Stimulated activated CD8-positive, alpha-beta memory T cell treated with anti-CD3 and anti-CD28 coated beads, Interleukin-4, amount 100 ng/mL, for 48 hours (primary cell): Measurements from ENCODE around the gene ORC5.

Source experiments
- DNase-seq: peaks from one replicate; pipeline ENCODE4 v3.0.0-alpha.2; 2020

ORC5 gene

DNA sequence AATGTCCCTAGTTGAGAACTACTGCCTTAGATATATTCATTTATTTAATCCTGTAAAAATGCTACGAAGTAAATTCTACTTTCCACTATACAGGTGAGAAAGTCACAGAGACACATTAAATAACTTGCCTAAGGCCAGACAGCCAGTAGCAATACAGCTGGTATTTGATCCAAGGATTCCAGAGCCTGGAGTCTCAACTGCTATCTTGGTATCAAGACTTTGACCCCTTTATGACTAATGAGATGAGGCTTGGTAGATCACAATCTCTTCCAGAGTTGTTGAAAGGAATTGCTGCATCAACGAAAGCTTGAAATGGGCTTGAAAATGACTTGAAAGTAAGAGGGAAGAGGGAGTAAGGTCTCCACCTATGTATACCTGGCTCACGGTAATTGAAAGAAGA lies 83.3 kb downstream of the ORC5 start:
- no peak for DNase-seq

DNA sequence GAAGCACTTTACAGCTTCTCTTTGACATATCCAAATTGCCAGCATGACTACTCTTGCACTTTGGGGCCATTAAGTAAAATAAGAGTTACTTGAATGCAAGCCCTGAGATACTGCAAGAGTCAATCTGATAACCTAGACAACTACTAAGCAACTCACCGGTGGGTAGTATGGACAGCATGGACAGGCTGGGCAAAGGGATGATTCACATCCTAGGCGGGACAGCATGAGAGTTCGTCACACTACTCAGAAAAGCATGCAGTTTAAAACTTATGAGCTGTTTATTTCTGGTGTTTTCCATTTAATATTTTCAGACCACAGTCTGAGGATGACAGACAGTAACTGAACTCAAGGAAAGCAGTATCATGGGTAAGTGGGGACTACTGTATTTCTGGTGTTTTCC lies 84.0 kb downstream of the ORC5 start:
- no peak for DNase-seq

DNA sequence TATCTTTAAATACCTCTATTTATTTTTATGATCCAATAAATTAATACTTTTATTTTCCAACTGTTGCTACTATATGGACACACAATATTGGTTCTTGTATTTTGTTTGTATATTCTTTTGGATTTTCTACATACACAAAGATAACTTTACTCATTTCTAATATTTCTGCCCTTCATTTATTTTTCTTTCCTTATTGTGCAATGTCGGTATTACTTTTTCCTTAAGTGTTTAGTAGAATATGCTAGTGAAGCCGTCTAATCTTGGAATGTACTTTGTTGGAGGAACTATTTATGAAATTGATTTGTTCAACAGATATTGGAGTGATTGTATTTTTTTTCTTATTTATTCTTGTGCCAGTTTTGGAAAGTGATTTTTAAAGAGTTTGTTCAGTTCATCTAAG lies 94.0 kb downstream of the ORC5 start:
- DNase-seq: no peak

DNA sequence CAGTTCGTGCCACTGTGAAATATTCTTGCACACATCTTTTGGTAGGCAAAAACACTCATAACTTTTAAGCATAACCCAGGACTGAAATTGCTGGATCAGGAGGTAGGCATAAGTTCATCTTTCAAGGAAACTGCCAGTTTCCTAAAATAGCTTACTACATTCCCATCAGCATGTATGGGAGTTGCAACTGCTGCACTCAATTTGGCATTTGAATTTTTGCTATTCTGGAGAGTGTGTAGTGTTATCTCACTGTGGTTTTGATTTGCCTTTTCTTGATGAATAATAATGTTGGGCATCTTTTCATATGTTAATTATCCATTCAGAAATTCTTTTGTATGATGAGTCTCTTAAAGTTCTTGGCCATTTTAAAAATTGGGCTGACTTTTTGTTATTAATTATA lies 95.2 kb downstream of the ORC5 start:
- DNase-seq: no peak

DNA sequence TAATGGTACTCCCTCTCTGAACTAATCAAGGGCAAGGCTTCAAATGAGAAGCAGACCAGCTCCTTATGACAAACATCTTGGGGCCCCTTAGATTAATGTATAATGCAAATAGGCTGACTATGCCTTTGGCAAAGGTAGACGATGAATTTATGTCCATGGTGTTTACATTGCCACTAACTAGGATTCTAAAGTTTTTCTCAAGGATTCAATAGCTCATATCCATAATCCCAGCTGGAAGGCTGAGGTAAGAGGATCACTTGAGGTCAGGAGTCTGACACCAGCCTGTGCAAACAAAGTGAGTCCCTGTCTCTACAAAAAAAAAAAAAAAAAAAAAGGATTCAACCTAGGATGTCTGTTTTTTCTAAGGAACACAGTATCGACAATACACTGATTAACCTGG lies 96.5 kb downstream of the ORC5 start:
- no peak for DNase-seq

DNA sequence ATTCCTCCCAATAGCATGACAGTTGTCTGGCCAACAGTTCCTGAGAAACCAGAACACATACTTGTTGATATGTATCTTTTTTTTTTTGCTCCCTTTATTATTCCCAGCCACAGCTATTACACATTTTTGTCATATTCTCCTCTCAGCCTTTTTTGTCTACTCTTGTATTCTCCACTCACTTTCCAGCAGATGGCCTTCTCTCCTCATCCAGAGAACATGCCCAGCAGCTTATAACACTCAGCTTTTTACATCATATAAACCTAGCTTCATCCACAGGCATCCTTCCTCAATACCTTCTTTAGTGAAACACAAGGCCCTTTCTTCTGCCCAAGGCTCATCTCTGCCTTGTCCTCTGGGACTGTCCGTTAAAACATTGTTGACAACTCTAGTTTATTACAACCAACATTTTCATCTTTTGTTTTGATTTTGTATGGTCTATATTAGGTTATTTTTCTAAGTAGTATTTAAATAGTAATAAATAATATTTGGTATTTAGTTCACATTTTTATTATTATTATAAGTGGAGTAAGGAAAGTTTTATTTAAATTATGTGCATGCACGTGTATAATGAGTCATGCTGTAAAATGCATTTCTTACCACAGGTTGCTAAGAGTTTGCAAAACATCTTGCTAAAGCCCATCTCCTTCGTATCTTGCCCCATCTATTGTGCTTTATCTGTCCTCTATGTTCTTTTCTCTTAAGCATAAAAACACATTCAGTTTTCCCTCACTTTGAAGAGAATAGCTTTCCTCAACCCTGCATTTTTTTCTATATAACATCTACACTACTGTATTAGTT lies 101.5 kb downstream of the ORC5 start:
- no peak for DNase-seq

DNA sequence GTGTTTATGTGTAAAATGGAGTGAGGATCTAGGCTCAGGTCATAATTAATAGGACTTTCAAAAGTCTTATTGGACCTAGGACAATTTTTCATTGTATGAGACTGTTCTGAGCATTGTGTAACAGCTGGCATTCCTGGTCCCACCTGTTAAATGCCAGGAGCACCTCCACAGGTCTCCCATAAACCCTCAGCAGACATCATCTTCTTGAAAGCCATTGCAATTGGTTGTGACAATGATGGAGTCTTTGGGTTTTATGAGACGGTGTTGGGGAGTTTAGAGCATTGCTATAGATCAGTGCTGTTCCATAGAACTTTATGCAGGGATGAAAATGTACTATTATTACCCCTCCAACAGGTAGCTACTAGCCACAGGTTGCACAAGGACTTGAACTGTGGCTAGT lies 108.9 kb downstream of the ORC5 start:
- no peak for DNase-seq

DNA sequence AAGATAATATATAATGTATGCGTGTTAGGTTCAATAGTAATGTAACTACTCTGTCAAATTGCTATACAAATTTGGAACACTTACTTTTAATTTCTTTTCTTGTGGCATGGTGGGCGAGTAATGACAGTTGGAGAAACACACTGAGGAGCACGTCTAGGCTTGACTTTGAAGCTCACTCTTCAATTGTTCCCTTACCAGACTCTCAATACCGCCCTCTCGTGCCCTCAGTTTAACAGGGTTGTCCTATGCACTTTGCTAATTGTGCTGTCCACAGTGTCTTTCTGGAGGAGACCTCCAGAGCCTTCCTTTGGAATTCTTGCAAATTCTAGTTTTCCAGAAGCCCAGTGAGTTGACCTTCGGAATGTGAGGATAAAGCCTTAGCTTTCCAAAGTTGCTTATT lies 111.1 kb downstream of the ORC5 start:
- DNase-seq: no peak

DNA sequence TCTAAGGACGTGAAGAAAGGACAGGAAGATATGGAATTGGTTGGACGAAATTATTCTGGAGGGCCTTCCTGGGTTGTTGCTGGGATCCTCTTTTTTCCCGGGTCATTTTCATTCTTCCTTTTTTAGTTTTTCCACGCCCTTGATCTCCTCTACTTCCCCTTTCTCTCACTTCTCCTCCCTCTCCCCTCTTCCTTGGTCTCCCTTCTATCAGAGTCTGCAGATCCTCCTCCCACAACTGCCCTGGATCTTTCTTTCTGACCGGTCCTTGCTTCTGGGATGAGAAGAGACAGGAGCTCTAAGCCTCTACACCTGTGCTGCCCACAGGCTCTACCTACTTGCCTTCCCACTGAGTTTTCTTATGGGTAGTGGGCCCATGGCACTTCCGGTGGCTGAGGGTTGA lies 114.7 kb downstream of the ORC5 start:
- DNase-seq: no peak

DNA sequence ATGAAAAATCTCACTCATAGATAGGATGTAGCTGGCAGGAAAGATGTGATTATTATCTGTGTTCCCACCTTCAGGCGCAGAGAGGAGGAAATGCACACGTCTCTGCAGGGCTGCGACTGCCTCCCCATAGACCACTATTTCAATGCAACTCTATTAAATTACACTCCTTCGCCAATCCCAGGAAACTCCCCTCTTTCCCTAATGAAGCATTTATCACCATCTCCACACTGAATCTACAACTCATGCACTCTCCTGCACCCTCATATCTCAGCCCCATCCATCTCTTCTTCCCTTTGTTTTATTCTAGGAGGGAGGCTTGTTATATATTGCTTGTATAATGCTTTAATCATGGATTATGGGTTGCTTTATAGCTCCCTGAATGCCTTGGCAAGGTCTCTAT lies 116.6 kb downstream of the ORC5 start:
- DNase-seq: no peak

DNA sequence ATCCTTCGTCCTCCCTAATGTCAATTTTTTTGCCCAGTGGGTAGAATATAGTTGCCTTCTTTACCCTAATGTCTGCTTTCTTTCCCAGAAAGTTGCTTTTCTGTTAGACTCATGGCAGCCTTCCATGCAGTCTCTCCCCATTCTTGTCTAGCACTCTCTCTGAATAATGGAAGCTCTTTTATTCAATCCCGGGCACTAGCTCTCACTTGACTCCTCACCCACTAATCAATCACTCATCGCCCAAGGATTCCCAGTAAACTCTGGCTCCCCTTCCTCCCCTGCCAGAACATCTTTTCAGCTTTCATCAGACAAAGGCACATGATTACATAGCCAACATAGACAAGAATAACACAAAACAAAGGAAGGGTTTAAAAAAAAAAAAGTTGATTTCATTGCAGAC lies 118.2 kb downstream of the ORC5 start:
- no peak for DNase-seq

DNA sequence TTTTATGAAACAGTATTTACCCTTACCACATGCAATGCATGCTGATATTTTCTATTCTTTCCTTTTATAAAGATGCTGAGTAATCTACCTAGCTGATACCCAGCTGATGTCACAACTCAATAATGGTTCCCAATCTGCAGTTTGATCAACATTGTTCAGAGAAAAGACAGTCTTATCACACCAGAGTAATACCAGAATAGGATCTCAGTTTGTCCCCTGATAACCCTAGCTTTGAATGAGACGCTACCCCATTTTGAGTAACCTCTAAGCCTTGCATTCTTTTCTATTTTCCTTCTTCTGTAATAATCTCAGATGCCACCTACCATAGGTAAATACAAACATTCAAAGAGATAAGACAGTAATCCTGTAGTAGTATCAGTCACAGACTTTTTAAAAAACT lies 118.8 kb downstream of the ORC5 start:
- DNase-seq: no peak
